IPS-18a (cell line): Measurements from ENCODE around the gene KLF6.

Experiments used
- H3K27ac ChIP-seq: one replicate; pipeline ENCODE4 v1.5.1; 2013; ENCODE audit warnings: low read length
- H3K27me3 ChIP-seq: one replicate; pipeline ENCODE4 v1.6.1; 2013; ENCODE audit warnings: mild to moderate bottlenecking, low read length; ENCODE audit not compliant: control insufficient read depth, insufficient read depth
- H3K36me3 ChIP-seq: one replicate; pipeline ENCODE4 v1.6.1; 2013; ENCODE audit warnings: low read depth, low read length; ENCODE audit not compliant: control insufficient read depth
- H3K4me1 ChIP-seq: one replicate; pipeline ENCODE4 v1.6.1; 2013; ENCODE audit warnings: low read depth, low read length; ENCODE audit not compliant: control insufficient read depth
- H3K4me3 ChIP-seq: one replicate; pipeline ENCODE4 v1.5.1; 2013; ENCODE audit warnings: low read length
- H3K9ac ChIP-seq: one replicate; pipeline ENCODE4 v1.6.1; 2013; ENCODE audit warnings: mild to moderate bottlenecking, low read length, moderate library complexity
- H3K9me3 ChIP-seq: one replicate; pipeline ENCODE4 v1.6.1; 2013; ENCODE audit warnings: low read depth, low read length; ENCODE audit not compliant: control insufficient read depth

Gene KLF6

GRCh38 chr10:3785251-3785850 lies 342 bp upstream of the KLF6 start:
- peak overlapping the region; percentile 92 for H3K9ac ChIP-seq
- peaks cover 16% of the 10 kb centered on the region for H3K27me3 ChIP-seq
- H3K4me3 ChIP-seq = peak overlapping the region; percentile 92
- peak overlapping the region; percentile 88 for H3K27ac ChIP-seq
- peaks cover 32% of the 10 kb centered on the region for H3K4me1 ChIP-seq
- no peaks in the 10 kb centered on the region for H3K9me3 ChIP-seq
- H3K36me3 ChIP-seq = peaks cover 19% of the 10 kb centered on the region

DNA sequence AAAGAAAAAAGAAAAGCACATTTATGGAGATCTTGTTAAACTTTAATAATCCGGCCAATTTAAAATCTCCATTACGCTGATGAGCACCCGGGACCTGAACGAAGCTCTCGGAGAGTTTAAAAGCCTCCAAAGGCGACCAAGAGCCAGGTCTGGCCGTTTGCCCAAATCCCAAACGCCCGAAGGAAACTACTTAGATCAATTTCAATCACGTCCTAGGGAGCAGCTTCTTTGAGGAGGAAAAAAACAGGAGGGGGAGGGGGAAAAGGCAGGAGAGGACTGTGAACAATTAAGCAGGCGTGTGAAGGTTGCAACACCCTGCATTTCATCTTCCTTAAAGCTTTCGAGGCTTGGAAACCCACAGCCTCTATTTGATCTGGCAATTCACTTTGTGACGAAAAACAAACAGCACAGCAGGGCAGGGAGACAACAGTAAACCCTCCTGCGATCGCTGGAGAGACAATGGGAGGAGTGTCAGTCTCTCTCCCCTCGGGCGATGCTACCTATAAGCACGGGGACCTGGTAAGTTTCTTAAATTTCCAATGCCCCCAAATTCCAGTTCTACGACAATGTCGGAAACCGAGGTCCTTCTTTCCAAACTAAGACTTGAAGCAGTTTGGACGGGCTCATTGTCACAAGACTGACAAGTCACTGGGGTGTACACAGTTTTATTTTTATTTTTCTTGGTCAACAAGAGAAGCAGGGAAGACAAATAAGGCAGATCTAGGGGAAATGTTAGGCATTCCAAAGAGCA lies 1.2 kb downstream of the KLF6 start:
- Histone ChIP-seq H3K27me3 (peaks cover 16% of the 10 kb centered on the region), H3K27ac (peak overlapping the region; percentile 26), H3K36me3 (peaks cover 34% of the 10 kb centered on the region)

GRCh38 chr10:3783316-3783681 lies 1.7 kb downstream of the KLF6 start:
- Histone ChIP-seq H3K4me1 (peaks cover 32% of the 10 kb centered on the region), H3K36me3 (peaks cover 39% of the 10 kb centered on the region), H3K9ac (peak overlapping the region; percentile 80), H3K27me3 (peaks cover 16% of the 10 kb centered on the region), H3K4me3 (peak overlapping the region; percentile 92), H3K27ac (peak overlapping the region; percentile 11), H3K9me3 (no peaks in the 10 kb centered on the region)

More for the DNA sequence above, 1.2 kb downstream of the KLF6 start:
- Histone ChIP-seq H3K4me3 (peak overlapping the region; percentile 92), H3K4me1 (peaks cover 32% of the 10 kb centered on the region), H3K9ac (peak overlapping the region; percentile 80), H3K9me3 (no peaks in the 10 kb centered on the region)

GRCh38 chr10:3782451-3783315 lies 2.3 kb downstream of the KLF6 start:
- Histone ChIP-seq H3K4me1 (peaks cover 29% of the 10 kb centered on the region), H3K27ac (no peak overlapping the region), H3K9ac (peak overlapping the region; percentile 80), H3K9me3 (no peaks in the 10 kb centered on the region), H3K36me3 (peaks cover 46% of the 10 kb centered on the region), H3K27me3 (peaks cover 13% of the 10 kb centered on the region), H3K4me3 (peak overlapping the region; percentile 92)

DNA sequence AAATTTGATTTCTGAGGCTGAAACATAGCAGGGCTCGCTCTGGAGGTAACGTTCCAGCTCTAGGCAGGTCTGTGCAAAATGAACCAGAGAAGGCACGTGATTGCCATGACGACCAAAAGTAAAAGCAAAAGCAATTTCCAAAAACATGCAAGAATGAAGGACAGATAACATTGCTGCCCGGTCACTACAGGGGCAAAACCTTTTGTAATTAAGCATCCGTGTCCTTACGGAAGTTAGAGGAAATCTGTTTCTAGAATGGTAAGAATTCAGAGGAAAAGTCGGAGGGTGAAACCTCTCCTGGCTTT lies 2.9 kb downstream of the KLF6 start:
- Histone ChIP-seq H3K9me3 (no peaks in the 10 kb centered on the region), H3K4me1 (peaks cover 25% of the 10 kb centered on the region), H3K4me3 (peak overlapping the region; percentile 92), H3K36me3 (peaks cover 49% of the 10 kb centered on the region), H3K9ac (no peak overlapping the region), H3K27ac (no peak overlapping the region), H3K27me3 (peaks cover 11% of the 10 kb centered on the region)

- no peak overlapping the region for H3K27ac ChIP-seq
- no peaks in the 10 kb centered on the region for H3K9me3 ChIP-seq
- H3K9ac ChIP-seq = no peak overlapping the region
- no peak overlapping the region for H3K4me3 ChIP-seq
- peaks cover 54% of the 10 kb centered on the region for H3K36me3 ChIP-seq
- H3K4me1 ChIP-seq = peaks cover 20% of the 10 kb centered on the region
- H3K27me3 ChIP-seq = peaks cover 11% of the 10 kb centered on the region
Observed at GRCh38 chr10:3781468-3782145, 3.4 kb downstream of the KLF6 start.

GRCh38 chr10:3780771-3781467 lies 4.1 kb downstream of the KLF6 start:
- Histone ChIP-seq H3K27me3 (peaks cover 11% of the 10 kb centered on the region), H3K4me1 (peaks cover 19% of the 10 kb centered on the region), H3K9ac (no peak overlapping the region), H3K4me3 (no peak overlapping the region), H3K27ac (no peak overlapping the region), H3K9me3 (no peaks in the 10 kb centered on the region), H3K36me3 (peaks cover 58% of the 10 kb centered on the region)

DNA sequence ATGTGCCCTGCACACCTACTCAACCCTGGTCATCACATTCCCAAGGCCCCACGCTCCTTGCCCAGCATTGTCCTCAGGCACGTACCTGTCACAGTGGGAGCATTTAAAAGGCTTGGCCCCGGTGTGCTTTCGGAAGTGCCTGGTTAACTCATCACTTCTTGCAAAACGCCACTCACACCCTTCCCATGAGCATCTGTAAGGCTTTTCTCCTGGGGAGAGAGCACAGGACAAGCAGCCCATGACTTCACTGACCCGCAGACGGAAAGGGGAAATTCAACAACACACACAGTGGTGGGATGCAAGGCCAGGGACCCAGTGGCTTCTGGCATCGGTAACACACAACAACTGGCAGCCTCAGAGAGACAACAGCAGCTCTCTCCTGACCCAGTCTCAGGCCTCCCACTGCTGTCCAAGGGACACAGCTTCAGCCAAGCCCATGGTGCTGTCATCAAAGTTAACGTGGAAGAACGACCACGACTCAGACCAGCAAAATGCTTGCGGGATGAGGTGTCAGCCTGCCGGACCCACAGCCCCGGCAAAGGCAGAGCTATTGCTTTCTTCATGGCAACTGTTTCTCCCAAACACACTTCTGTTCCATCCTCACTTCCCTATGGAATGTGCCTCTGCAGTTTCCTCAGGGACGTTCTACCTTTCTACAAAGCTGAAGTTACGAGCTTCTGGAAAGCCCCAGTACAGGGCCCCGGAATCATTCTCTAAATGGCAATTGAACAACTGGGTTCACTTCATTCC lies 4.8 kb downstream of the KLF6 start:
- no peaks in the 10 kb centered on the region for H3K9me3 ChIP-seq
- H3K9ac ChIP-seq = no peak overlapping the region
- no peak overlapping the region for H3K27ac ChIP-seq
- peaks cover 58% of the 10 kb centered on the region for H3K36me3 ChIP-seq
- no peak overlapping the region for H3K4me3 ChIP-seq
- H3K4me1 ChIP-seq = peaks cover 21% of the 10 kb centered on the region
- H3K27me3 ChIP-seq = peaks cover 11% of the 10 kb centered on the region

- H3K9me3 ChIP-seq = no peaks in the 10 kb centered on the region
- peaks cover 58% of the 10 kb centered on the region for H3K36me3 ChIP-seq
- H3K4me1 ChIP-seq = peaks cover 26% of the 10 kb centered on the region
- H3K27me3 ChIP-seq = peaks cover 11% of the 10 kb centered on the region
- H3K4me3 ChIP-seq = no peak overlapping the region
- no peak overlapping the region for H3K9ac ChIP-seq
- H3K27ac ChIP-seq = no peak overlapping the region
Observed at GRCh38 chr10:3779158-3779741, 5.8 kb downstream of the KLF6 start.

- Histone ChIP-seq H3K4me1 (peaks cover 27% of the 10 kb centered on the region), H3K27me3 (peaks cover 11% of the 10 kb centered on the region), H3K9me3 (no peaks in the 10 kb centered on the region), H3K36me3 (peaks cover 58% of the 10 kb centered on the region), H3K4me3 (no peak overlapping the region), H3K27ac (no peak overlapping the region), H3K9ac (no peak overlapping the region)
Observed at GRCh38 chr10:3778692-3779157, 6.3 kb downstream of the KLF6 start.
